Effector memory CD4-positive, alpha-beta T cell (primary cell): Measurements from ENCODE around the gene VASN.
"Not testable (repeated sequence)": the region's sequence is repeated elsewhere in the genome, so short reads cannot be mapped to it uniquely, and the experiment has no call there.

ENCODE experiments used
- DNase-seq, 3 donors: peaks; one replicate each; pipeline ENCODE4 v3.0.0-alpha.2; 2020
- H3K27ac ChIP-seq: 2 replicates; pipeline ENCODE4 v1.7.0; 2013; ENCODE audit warnings: mild to moderate bottlenecking, low read length, moderate library complexity; ENCODE audit not compliant: insufficient read depth, poor library complexity, severe bottlenecking
- H3K27me3 ChIP-seq: replicated peaks from 2 replicates; pipeline ENCODE4 v1.7.0; 2013; ENCODE audit warnings: mild to moderate bottlenecking, low read length; ENCODE audit not compliant: insufficient read depth, control insufficient read depth, poor library complexity, severe bottlenecking
- H3K36me3 ChIP-seq: 2 replicates; pipeline ENCODE4 v1.7.0; 2013; ENCODE audit warnings: mild to moderate bottlenecking, low read length, moderate library complexity; ENCODE audit not compliant: control insufficient read depth, insufficient read depth
- H3K4me1 ChIP-seq: 2 replicates; pipeline ENCODE4 v1.7.0; 2013; ENCODE audit warnings: low read length, mild to moderate bottlenecking; ENCODE audit not compliant: control insufficient read depth, insufficient read depth, poor library complexity, severe bottlenecking
- H3K4me3 ChIP-seq: 2 replicates; pipeline ENCODE4 v1.7.0; 2013; ENCODE audit warnings: low read length, low read depth, mild to moderate bottlenecking; ENCODE audit not compliant: insufficient read depth, poor library complexity, severe bottlenecking
- H3K9me3 ChIP-seq: 2 replicates; pipeline ENCODE4 v1.7.0; 2013; ENCODE audit warnings: mild to moderate bottlenecking, low read length, moderate library complexity; ENCODE audit not compliant: control insufficient read depth

The VASN gene

DNA sequence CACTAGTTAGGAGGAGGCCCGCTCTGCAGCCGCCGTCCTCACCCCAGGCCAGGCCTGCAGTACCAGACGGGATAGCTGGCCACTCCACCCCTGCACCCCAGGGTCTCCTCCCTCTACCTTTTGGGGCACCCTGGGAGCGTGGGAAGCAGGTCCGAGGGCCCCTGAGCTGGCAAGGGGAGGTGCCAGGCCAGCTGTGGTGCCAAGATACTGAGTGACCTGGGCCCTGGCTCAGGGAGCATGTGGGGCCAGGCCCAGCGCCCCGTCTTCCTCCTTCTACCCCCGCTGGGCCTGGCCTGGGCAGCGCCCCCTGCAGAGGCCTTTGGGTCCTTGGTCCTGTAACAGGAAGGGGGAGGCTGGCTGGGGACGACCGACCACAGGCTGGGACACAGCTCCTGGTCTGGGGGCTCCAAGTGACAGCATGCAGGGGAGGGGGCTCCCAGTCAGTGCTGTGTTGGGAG, 33.5 kb upstream of the VASN start:
- Histone ChIP-seq H3K4me1 (no peaks in the 10 kb centered on the region), H3K4me3 (no peak overlapping the region)

DNA sequence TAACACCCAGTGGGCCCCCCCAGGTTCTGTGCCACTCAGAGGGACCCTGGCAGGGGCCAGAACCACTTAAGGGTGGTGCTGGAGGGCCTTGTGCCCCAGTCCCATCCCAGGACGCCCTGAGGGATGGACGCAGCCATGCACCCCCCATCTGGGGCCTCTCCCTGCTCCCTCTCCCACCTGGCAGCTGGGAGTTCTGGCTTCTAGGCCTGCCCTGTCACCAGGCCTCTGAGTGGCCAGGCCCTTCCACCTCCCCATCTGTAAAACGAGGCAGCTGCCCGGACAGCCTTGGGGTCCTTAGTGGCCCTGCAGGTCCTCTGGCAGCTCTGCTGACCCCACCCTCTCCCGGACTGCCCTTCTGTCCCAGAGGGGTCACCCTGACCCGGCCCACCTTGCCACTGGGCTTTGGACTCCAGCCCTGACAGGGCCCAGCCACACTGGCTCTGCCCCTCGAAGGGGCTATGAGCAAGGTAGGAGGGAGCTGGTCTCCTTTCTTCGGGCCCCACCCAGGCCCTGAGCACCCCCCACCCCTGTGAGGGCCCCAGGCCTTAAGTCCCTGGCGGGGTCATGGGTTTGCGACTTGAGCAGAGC, 32.8 kb upstream of the VASN start:
- Histone ChIP-seq H3K36me3 (peaks cover 19% of the 10 kb centered on the region), H3K4me1 (no peaks in the 10 kb centered on the region), H3K9me3 (no peaks in the 10 kb centered on the region), H3K27me3 (no peaks in the 10 kb centered on the region), H3K4me3 (no peak overlapping the region), H3K27ac (no peak overlapping the region)
- DNase-seq = no peak

More for the DNA sequence above, 33.5 kb upstream of the VASN start:
- H3K27ac ChIP-seq = no peak overlapping the region
- peaks cover 19% of the 10 kb centered on the region for H3K36me3 ChIP-seq
- DNase-seq = no peak
- H3K9me3 ChIP-seq = no peaks in the 10 kb centered on the region
- H3K27me3 ChIP-seq = no peaks in the 10 kb centered on the region

DNA sequence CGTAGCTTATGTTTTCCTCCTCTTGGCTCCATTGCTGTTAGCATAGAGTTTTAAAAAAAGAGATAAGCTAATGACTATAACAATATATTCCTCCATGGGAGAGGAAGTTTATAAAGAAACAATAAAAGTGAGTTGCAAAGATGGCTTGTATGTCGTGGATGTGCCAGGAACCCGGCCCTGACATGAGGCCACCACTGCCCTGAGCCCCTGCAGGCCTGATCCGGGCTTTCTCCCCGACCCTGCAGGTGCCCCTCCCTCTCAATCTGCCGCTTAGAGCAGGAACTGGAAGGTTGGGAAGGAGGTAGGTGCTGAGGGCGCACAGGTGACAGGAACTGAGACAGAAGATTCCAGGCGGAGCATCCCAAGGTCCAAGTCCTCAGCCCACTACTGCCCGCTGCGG, 32.2 kb upstream of the VASN start:
- DNase-seq = no peak
- H3K9me3 ChIP-seq = no peaks in the 10 kb centered on the region
- H3K36me3 ChIP-seq = peaks cover 19% of the 10 kb centered on the region
- H3K4me3 ChIP-seq = no peak overlapping the region
- H3K27me3 ChIP-seq = no peaks in the 10 kb centered on the region
- no peak overlapping the region for H3K27ac ChIP-seq
- H3K4me1 ChIP-seq = no peaks in the 10 kb centered on the region

DNA sequence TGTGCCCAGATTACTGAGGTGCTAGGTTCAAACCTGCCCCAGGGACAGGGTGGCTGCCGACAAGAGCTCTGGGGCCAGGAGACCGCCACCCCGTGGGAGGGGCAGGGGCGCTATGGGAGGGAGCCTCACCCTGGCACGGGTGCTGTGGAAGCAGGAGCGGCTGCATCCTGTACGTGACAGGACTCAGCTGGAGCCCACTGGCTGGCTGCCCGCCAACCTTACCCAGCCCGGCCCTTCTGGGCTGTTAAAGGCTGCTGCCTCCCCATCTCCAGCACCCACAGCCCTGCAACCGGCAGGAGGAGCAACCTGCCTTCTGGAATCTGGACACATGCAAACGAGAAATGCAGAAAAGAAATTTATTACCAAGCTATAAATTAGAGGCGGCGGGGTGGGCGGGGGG, 31.7 kb upstream of the VASN start:
- Histone ChIP-seq H3K4me1 (no peaks in the 10 kb centered on the region), H3K27me3 (no peaks in the 10 kb centered on the region), H3K9me3 (no peaks in the 10 kb centered on the region), H3K4me3 (no peak overlapping the region), H3K27ac (no peak overlapping the region), H3K36me3 (peaks cover 19% of the 10 kb centered on the region)
- no peak for DNase-seq

DNA sequence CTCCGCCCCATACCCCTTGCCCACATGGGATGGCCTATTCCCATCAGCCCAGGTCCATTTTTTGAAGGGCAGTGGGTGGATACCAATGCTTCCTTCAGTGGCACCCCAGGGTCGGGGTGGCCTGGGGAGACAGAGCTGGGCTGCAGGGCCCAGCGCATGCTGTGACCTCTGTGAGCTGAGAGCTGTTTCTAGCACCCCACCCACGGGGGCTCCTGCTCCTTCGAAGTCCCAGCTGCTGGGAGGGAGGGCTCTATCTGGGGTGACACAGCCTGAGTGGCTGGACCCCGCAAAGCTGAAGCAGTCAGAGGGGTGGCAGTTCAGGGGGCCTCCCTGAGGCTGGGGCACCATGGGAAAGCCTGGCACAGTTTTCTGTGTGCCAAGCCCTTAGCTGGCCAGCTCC, 31.2 kb upstream of the VASN start:
- Histone ChIP-seq H3K4me3 (no peak overlapping the region), H3K4me1 (no peaks in the 10 kb centered on the region), H3K9me3 (no peaks in the 10 kb centered on the region), H3K27me3 (no peaks in the 10 kb centered on the region), H3K36me3 (peaks cover 19% of the 10 kb centered on the region), H3K27ac (no peak overlapping the region)
- no peak for DNase-seq

DNA sequence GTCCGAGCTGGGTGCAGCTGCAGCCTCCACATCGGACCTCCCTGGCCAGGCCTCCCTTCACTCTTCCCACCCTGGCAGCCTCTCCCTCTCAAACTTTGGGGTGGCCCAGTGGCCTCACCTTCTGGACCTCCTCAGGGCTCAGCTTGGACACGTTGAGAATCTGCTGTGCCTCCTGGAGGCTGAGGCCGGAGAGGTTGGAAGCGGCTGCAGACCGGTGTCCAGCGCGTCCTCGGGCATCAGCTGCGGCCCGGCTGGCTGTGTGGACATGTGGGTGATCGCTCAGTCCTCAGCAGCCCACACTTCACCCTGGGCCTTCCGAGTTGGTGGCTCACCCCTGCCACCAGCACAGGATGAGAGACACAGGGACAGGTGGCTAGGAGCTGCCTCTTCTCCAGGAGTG, 30.4 kb upstream of the VASN start:
- peaks cover 19% of the 10 kb centered on the region for H3K36me3 ChIP-seq
- no peak for DNase-seq

DNA sequence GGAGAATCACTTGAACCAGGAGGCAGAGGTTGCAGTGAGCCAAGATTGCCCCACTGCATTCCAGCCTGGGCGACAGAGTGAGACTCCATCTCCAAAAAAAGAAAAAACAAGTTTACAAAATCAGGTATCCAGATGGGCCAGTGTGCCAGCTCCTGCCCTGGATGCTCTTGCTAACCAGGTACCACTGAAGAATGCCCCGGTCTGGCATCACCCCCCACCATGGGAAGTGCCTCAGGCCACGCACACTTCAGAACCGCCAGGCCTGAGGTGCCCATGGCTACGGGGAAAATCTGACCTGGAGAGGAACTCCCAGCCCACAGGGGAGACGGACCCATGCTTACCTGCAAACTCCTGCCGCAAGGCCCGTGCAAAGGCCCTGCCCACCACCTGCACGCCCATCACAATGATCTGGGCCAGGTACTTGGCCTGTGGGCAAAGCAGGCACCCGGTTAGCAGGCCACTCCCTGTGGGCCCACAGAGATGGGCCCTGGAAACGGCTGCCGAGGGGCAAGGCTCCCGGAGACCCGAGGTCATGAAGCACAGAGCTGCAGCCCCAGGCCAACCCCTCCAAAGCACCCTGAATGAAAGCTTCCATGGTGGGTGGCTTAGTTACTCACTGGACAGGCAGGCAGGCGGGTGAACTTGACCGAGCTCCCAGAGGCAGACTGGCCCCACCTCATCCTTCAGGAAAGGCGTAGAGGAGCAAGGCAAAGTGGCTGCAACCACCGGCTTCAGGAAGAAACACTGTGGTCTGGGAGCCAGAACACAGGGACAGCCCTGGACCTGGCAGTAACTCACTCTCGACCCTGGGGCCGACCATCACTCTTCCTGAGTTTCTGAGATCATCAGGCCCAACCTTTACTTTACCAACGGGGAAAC, 28.5 kb upstream of the VASN start:
- DNase-seq = no peak
- no peak overlapping the region for H3K27ac ChIP-seq

More for the DNA sequence above, 30.4 kb upstream of the VASN start:
- H3K27me3 ChIP-seq = no peaks in the 10 kb centered on the region
- no peak overlapping the region for H3K27ac ChIP-seq
- no peaks in the 10 kb centered on the region for H3K4me1 ChIP-seq
- H3K9me3 ChIP-seq = no peaks in the 10 kb centered on the region
- no peak overlapping the region for H3K4me3 ChIP-seq

DNA sequence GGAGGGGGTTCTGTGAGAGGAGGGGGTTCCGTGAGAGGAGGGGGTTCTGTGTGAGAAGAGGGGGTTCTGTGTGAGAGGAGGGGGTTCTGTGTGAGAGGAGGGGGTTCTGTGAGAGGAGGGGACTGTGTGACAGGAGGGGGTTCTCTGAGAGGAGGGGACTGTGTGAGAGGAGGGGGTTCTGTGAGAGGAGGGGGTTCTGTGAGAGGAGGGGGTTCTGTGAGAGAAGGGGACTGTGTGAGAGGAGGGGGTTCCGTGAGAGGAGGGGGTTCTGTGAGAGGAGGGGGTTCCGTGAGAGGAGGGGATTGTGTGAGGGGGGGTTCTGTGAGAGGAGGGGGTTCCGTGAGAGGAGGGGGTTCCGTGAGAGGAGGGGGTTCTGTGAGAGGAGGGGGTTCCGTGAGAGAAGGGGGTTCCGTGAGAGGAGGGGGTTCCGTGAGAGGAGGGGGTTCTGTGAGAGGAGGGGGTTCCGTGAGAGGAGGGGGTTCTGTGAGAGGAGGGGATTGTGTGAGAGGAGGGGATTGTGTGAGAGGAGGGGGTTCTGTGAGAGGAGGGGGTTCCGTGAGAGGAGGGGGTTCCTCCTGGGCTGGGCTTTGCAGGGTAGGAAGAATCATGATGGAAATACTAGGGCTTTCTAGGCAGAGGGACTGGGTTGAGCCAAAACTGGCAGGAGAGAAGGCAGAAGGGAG, 27.2 kb upstream of the VASN start:
- H3K4me1 ChIP-seq, H3K27me3 ChIP-seq, DNase-seq, H3K4me3 ChIP-seq, H3K9me3 ChIP-seq, H3K27ac ChIP-seq: not testable (repeated sequence)
- peaks cover 17% of the 10 kb centered on the region for H3K36me3 ChIP-seq

More for the DNA sequence above, 28.5 kb upstream of the VASN start:
- peaks cover 25% of the 10 kb centered on the region for H3K36me3 ChIP-seq
- no peaks in the 10 kb centered on the region for H3K4me1 ChIP-seq
- H3K9me3 ChIP-seq = no peaks in the 10 kb centered on the region
- H3K4me3 ChIP-seq = no peak overlapping the region
- H3K27me3 ChIP-seq = no peaks in the 10 kb centered on the region

DNA sequence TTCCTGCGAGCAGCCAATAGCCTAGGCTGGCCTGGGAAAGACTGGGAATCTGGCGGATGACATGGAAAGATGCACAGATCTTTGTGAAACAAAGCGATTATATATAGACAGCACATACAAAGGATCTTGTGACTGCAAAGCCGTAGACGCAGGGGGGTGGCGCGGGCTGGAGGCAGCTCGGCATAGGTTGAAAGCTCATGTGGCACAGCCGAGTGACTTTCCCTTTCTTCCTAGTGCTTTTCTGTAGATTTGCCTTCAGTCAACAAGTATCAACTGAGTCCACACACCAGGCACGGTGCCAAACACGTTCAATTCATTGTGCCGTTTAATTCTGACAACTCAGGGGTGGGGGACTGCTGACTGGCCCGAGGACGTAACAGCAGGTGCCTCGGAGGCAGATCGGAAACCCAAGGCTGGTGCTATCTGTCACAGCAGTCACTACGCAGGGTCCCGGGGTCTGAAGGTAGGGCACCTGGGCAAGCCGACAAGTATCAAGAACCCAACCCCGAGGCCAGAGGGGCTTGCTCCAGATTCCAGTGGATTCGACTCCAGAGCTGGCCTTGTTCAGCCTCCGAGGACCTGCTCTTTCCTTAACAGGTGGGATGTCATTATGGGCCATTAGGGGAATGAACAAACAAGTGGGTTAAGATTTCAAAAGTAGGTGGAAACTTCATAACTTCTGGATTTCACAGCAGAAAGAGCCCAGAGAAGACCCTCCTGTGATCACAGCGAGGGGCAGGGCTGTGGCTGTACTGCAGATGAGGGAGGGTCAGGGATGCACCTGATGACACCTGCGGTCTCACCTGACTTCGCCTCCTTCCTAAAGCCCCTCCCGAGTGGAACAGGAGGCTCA, 26.4 kb upstream of the VASN start:
- Histone ChIP-seq H3K36me3 (peaks cover 10% of the 10 kb centered on the region), H3K27ac (no peak overlapping the region), H3K27me3 (no peaks in the 10 kb centered on the region), H3K9me3 (no peaks in the 10 kb centered on the region), H3K4me3 (no peak overlapping the region), H3K4me1 (peaks cover 4% of the 10 kb centered on the region)
- no peak for DNase-seq
